Muscle of back (tissue), 11 donors: ENCODE measurements around the gene CDC25A. TPM values are rescaled to one million over a fixed set of nuclear protein-coding genes. Genes with fewer than 3 reads are reported as not detected.
A peak's percentile ranks its signal among the peaks of the same experiment; 100 is the strongest.

Experiments used
- DNase-seq, 3 donors: peaks; one replicate each; pipeline versions ENCODE4 v3.0.0 to v3.0.0-alpha.2; 2013
- polyA plus RNA-seq, 10 donors: library from polyadenylated mRNA; unstranded; fragments of 120-200 nt; gene quantifications; one replicate each; pipeline ENCODE4 v1.2.1, GENCODE V29; 2013; ENCODE audit not compliant: insufficient read length in 10 of 10

The CDC25A gene
- polyA plus RNA-seq, 10 donors = 3.2 to 6.8 (median 4.7) TPM

- DNase-seq = no peak
Measured at GRCh38 chr3:48141604-48142137, 46.5 kb downstream of the CDC25A start.

GRCh38 chr3:48140936-48141603, 47.1 kb downstream of the CDC25A start:
- no peak for DNase-seq

- DNase-seq = peak in 1 of 3 donors; percentile 27
Measured at GRCh38 chr3:48140336-48140757, 47.9 kb downstream of the CDC25A start.

GRCh38 chr3:48137425-48137999, 50.7 kb downstream of the CDC25A start:
- DNase-seq = no peak

GRCh38 chr3:48135552-48136495, 52.4 kb downstream of the CDC25A start:
- no peak for DNase-seq

- peak; percentile 78 to 96 (median 92) for DNase-seq
Measured at GRCh38 chr3:48130321-48130904, 57.8 kb downstream of the CDC25A start.

DNA sequence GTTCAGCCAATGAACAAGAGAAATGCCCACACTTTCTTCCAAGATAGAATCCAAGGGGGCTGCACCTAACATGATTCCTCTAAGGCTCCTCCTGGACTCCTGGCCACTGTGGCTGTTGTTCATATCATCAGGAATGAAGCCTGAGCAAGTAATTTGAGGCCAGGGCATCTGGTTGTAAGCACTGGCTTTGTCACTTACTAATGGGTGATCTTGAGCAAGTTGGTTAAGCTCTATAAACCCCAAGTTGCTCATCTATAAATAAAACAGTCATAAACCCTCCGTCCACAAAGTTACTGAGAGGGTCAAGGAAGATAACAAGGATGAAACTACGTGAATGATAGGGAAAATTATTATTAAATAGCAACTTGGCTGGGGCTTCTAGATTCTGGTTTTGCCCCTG, 58.3 kb downstream of the CDC25A start:
- no peak for DNase-seq

GRCh38 chr3:48128774-48129173, 59.4 kb downstream of the CDC25A start:
- no peak for DNase-seq

- no peak for DNase-seq
Measured at GRCh38 chr3:48125886-48126622, 62.2 kb downstream of the CDC25A start.

GRCh38 chr3:48125013-48125705, 63.1 kb downstream of the CDC25A start:
- no peak for DNase-seq

- DNase-seq = no peak
Measured at GRCh38 chr3:48123346-48123745, 64.9 kb downstream of the CDC25A start.

GRCh38 chr3:48122504-48122903, 65.7 kb downstream of the CDC25A start:
- no peak for DNase-seq

DNA sequence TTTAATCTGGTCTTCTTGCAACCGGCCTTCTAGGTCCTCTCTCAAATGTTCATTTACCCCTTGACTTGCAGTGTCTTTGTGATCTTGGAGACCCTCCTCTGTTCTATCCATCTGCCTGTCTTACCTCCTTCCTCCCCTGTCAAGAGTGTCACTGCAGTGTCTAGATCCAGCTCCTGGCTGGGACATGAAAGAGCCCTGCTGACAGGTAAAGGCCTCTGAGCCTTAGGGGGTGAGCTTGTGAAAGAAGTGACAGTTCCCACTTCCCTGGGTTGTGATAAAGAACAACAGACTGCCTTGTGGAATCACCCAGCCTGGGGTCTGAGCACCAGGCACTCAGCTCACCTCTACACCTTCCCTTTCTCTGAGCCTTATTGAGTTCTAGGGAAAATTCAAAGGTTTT, 68.0 kb downstream of the CDC25A start:
- no peak for DNase-seq

DNA sequence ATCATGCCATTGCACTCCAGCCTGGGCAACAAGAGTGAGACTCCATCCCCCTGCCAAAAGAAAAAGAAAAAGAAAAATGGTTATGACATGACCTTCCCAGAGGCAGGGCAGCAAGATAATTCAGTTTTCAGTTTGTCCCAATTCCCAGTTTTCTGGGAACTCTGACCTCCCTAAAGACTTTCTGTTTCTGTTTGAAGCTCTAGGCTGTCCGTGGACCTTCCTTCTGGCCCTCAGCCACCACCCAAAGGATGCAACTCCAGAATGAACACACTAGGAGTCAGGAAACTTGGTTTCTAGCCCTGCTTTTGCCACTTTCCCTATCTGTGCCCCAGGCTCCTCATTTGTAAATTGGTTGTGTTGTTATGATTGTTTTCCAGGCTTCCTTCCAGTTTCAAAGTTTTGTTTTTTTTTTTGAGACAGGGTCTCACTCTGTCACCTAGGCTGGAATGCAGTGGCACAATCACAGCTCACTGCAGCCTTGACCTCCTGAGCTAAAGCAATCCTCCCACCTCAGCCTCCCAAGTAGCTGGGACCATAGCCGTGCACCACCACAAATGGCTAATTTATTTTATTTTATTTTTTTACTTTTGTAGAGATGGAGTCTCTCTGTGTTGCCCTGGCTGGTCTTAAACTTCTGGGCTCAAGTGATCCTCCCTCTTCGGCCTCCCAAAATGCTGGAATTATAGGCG, 68.6 kb downstream of the CDC25A start:
- DNase-seq = peak in 2 of 3 donors; percentile 47 to 65

GRCh38 chr3:48118928-48119327, 69.3 kb downstream of the CDC25A start:
- DNase-seq = peak in 1 of 3 donors; percentile 33

DNA sequence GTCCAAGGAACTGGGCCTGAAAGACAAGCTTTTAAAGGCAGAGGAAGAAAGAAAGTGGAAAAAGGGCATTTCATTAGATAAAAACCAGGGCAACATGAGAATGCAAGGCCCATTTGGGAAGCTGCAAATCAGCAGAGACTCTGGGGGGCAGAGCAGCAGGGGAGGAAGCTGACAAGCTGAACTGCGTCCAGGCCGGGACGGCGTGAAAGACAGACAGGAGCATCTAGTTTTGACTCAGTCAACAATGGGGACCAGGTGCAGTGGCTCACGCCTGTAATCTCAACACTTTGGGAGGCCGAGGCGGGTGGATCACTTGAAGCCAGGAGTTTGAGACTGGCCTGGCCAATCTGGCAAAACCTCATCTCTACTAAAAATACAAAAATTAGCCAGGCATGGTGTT, 69.9 kb downstream of the CDC25A start:
- no peak for DNase-seq

DNA sequence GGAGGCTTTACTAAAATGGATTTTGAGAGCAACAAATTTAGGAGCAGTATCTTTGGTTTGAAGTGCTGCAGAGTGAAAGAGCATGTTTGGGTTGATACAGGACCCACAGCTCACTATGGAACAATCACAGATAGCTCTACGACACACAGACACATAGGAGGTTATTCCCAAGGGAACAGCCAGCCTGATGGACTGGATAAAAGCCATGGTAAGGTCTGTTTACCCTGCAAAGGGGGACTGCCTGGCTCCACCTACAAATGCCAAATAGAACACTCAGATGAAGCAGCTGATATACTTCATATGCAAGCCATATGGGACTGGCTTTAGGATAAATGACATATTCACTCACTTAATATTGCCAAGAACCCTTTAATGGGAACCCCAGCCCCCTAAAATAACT, 75.4 kb downstream of the CDC25A start:
- no peak for DNase-seq

DNA sequence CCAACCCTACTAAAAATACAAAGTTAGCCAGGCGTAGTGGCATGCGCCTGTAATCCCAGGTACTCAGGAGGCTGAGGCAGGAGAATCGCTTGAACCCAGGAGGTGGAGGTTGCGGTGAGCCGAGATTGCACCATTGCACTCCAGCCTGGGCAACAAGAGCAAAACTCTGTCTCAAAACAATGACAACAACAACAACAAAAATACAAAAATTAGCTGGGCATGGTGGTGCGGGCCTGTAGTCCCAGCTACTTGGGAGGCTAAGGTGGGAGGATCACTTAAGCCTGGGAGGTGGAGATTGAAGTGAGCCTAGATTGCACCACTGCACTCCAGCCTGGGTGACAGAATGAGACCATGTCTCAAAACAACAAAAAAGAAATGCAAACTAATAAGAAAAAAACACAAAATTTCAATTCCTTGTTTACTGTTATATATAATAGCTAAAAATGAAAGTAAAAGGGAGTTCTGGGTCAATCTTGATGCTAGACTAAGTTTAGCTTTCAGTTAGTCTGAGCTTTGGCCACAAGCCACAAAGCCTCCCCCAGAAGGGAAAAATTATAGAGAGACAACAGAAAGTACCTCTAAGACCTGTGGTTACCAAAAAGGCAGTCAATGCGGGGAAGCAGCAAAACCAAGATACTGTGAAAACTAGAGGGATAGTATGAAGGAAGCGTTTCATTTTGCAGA, 76.0 kb downstream of the CDC25A start:
- DNase-seq = peak in 1 of 3 donors; percentile 10

- no peak for DNase-seq
Measured at GRCh38 chr3:48110463-48110862, 77.8 kb downstream of the CDC25A start.
